Stomach smooth muscle (tissue), 2 donors: ENCODE measurements around the gene TTLL7.

Experiments used
- H3K27ac ChIP-seq: one replicate; pipeline ENCODE4 v1.7.0; 2013; ENCODE audit warnings: mild to moderate bottlenecking, low read length, inconsistent platforms
- H3K27me3 ChIP-seq, 2 donors: one replicate each; pipeline ENCODE4 v1.7.0; 2013; ENCODE audit warnings: low read length in 2 of 2; ENCODE audit not compliant: insufficient read depth in 2 of 2, control insufficient read depth in 1 of 2
- H3K36me3 ChIP-seq, 2 donors: one replicate each; pipeline ENCODE4 v1.7.0; 2013; ENCODE audit warnings: low read length in 2 of 2; ENCODE audit not compliant: control insufficient read depth in 2 of 2, insufficient read depth in 2 of 2
- H3K4me1 ChIP-seq: one replicate; pipeline ENCODE4 v1.7.0; 2013; ENCODE audit warnings: low read length; ENCODE audit not compliant: control insufficient read depth, insufficient read depth
- H3K4me3 ChIP-seq, 2 donors: one replicate each; pipeline ENCODE4 v1.7.0; 2013; ENCODE audit warnings: low read length in 2 of 2
- H3K9ac ChIP-seq, 2 donors: one replicate each; pipeline ENCODE4 v1.7.0; 2013; ENCODE audit warnings: low read length in 2 of 2, mild to moderate bottlenecking in 1 of 2
- H3K9me3 ChIP-seq, 2 donors: one replicate each; pipeline ENCODE4 v1.7.0; 2013; ENCODE audit warnings: low read length in 2 of 2; ENCODE audit not compliant: control insufficient read depth in 2 of 2
- donor health status: healthy.
- donor health status: Pancreatic carcinoma.

TTLL7 gene, protein sequence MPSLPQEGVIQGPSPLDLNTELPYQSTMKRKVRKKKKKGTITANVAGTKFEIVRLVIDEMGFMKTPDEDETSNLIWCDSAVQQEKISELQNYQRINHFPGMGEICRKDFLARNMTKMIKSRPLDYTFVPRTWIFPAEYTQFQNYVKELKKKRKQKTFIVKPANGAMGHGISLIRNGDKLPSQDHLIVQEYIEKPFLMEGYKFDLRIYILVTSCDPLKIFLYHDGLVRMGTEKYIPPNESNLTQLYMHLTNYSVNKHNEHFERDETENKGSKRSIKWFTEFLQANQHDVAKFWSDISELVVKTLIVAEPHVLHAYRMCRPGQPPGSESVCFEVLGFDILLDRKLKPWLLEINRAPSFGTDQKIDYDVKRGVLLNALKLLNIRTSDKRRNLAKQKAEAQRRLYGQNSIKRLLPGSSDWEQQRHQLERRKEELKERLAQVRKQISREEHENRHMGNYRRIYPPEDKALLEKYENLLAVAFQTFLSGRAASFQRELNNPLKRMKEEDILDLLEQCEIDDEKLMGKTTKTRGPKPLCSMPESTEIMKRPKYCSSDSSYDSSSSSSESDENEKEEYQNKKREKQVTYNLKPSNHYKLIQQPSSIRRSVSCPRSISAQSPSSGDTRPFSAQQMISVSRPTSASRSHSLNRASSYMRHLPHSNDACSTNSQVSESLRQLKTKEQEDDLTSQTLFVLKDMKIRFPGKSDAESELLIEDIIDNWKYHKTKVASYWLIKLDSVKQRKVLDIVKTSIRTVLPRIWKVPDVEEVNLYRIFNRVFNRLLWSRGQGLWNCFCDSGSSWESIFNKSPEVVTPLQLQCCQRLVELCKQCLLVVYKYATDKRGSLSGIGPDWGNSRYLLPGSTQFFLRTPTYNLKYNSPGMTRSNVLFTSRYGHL

DNA sequence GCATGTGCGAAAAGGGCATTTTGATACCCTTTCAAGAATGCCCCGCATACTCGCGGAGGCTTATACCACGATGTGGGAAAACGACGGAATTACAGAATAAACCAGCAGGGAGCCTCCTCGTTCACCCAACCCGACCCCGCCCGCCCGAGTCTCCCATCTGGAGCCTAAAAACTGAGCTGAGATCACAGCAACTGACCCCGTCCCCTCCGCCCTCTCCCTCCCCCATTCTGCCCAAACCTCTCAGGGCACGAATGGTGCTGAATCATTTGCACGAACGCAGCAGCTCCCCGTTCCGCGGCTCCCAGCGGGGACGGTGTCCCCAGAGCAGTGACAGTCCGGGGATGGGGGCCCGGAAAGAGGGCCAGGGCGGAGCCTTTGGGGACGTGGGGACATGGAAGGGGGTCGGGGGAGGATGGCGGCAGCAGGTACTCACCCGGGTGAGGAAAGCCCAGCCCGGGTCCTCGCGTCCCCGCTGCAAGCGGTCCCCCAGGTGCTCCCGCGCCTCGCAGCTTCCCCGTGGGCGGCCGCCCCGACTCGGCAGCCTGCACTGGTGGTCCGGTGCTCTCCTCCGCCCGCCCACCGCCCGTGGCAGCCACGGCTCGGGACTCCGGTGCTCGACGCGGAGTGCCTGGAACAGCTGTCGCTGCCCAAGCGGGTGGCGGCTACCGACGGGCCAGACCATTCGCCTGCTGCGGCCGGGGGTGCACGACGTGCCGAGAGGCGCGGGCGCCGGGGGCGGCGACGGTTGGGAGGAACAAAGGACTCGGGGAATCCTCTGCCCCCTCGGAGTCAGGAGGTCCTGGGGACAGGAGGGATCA lies at the start of gene TTLL7:
TTLL7 (minus strand) TSS at position 635 of the 818 bp plus-strand sequence. CDS start 46,921 bp downstream, outside the sequence.
- no peaks in the 10 kb centered on the region for H3K36me3 ChIP-seq
- H3K4me1 ChIP-seq = peaks cover 3% of the 10 kb centered on the region
- H3K27me3 ChIP-seq = no peaks in the 10 kb centered on the region
- peak within 1 kb of the TSS; percentile 87 to 93 for H3K9ac ChIP-seq
- no peaks in the 10 kb centered on the region for H3K9me3 ChIP-seq
- H3K27ac ChIP-seq = peak within 1 kb of the TSS; percentile 77
- H3K4me3 ChIP-seq = peak within 1 kb of the TSS; percentile 82 to 91

DNA sequence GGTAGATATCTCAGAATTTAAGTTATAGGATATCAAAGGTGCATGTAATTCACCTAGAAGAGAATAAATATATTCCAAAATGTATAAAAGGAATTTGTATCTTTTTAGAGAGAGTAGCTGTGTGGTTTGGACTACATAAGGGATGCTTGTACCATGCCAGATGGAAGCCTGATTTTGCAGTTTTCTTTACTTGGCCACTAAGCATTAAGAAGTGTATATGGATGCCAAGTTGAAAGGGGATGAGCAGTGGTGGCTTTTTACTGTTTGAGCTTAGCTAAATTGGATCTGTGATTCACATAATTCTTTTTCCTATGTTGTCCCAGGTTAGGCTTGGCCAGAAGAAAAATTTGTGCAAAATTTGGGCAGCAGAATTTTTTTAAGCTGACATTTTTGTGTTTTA lies 43.5 kb upstream of the TTLL7 start:
- H3K9me3 ChIP-seq = no peaks in the 10 kb centered on the region
- no peaks in the 10 kb centered on the region for H3K4me1 ChIP-seq
- no peak overlapping the region for H3K4me3 ChIP-seq
- no peak overlapping the region for H3K27ac ChIP-seq
- H3K36me3 ChIP-seq = no peaks in the 10 kb centered on the region
- H3K27me3 ChIP-seq = no peaks in the 10 kb centered on the region
- H3K9ac ChIP-seq = no peak overlapping the region

DNA sequence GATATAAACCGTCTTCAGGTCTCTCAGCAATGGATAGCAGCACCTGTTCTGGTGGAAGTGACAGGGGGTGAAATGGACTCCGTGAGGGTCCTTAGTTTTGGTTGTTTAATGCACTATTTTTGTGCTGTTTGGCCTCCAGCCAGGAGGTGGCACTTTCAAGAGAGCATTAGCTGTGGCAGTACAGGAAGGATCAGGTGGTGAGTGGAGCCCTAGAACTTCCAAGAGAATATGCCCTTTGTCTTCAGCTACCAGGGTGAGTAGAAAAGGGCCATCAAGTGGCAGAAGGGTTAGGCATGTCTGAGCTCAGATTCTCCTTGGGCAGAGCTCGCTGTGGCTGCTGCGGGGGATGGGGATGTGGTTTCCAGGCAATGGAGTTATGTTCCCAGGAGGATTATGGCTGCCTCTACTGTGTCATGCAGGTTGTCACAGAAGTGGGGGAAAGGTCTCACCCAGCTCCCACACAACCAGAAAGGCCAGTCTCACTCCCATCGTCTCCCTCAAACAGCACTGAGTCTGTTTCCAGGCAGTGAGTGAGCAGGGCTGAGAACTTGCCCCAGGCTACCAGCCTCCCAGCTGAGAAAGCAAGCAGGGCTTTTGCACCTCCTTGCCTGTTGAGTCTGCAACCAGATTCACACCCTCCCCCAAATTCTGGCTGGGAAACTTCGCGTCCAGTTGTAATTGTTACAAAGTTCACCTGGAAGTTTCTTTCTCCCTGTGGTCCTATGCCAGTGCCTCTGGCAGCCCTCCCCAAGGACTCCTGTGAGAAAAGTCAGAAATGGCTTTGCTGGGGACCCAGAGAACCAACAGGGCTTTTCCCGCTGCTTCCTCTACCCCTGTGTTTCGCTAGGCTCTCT lies 39.1 kb upstream of the TTLL7 start:
- H3K9me3 ChIP-seq = no peaks in the 10 kb centered on the region
- no peak overlapping the region for H3K9ac ChIP-seq
- H3K36me3 ChIP-seq = no peaks in the 10 kb centered on the region
- H3K27ac ChIP-seq = no peak overlapping the region
- no peaks in the 10 kb centered on the region for H3K27me3 ChIP-seq
- no peak overlapping the region for H3K4me3 ChIP-seq
- no peaks in the 10 kb centered on the region for H3K4me1 ChIP-seq

DNA sequence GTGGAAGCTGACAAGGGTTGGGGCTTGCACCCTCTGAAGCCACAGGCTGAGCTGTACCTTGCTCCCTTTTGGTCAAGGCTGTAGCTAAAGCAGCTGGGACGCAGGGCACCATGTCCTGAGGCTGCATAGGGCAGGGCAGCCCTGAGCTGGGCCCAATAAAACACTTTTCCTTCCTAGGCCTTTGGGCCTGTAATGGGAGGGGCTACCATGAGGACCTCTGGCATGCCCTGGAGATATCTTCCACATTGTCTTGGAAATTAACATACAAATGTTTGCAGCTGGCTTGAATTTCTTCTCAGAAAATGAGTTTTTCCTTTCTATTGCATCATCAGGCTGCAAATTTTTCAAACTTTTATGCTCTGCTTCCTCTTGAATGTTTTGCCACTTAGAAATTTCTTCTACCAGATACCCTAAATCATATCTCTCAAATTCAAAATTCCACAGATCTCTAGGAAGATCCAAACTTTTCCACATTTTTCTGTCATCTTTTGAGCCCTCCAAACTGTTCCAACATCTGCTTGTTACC lies 32.9 kb upstream of the TTLL7 start:
- Histone ChIP-seq H3K27ac (no peak overlapping the region), H3K4me3 (no peak overlapping the region), H3K9ac (no peak overlapping the region), H3K4me1 (no peaks in the 10 kb centered on the region), H3K27me3 (no peaks in the 10 kb centered on the region), H3K36me3 (no peaks in the 10 kb centered on the region), H3K9me3 (no peaks in the 10 kb centered on the region)

DNA sequence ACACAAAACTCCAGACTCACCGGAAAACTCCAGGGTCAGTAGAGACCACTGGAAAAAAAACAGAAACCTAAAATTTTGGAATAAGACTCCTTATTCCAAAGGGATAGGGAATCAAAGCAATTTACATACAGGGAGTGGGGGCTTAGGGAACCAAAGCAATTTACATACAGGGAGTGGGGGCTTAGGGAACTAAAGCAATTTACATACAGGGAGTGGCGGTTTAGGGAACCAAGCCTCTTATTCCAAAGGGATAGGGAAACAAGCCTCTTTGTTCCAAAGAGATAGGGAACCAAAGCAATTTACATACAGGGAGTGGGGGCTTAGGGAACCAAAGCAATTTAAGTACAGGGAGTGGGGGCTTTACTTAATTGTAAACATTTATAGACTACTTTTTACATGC lies 28.4 kb upstream of the TTLL7 start:
- Histone ChIP-seq H3K36me3 (no peaks in the 10 kb centered on the region), H3K4me1 (no peaks in the 10 kb centered on the region), H3K27ac (no peak overlapping the region), H3K9me3 (no peaks in the 10 kb centered on the region), H3K4me3 (no peak overlapping the region), H3K27me3 (no peaks in the 10 kb centered on the region), H3K9ac (no peak overlapping the region)

DNA sequence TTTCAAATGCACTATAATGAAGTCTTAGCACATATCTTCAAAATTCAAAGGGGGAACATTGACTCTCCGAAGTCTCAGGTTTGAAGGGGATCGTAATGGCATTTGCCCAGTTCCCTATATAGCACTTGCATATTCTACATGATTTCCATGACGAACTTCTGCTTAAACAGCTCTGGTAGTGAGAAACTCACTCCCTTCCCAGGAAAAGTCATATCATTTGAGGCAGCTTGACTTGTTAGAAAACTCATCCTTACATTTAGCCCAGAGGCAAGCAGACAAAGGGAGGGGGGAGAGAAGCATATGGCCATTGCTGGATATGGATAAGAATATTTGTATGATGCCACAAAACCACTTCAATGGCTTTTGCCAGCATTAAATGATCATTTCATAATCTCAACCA lies 27.0 kb upstream of the TTLL7 start:
- H3K36me3 ChIP-seq = no peaks in the 10 kb centered on the region
- no peak overlapping the region for H3K4me3 ChIP-seq
- no peaks in the 10 kb centered on the region for H3K27me3 ChIP-seq
- H3K27ac ChIP-seq = no peak overlapping the region
- H3K9ac ChIP-seq = no peak overlapping the region
- no peaks in the 10 kb centered on the region for H3K9me3 ChIP-seq
- no peaks in the 10 kb centered on the region for H3K4me1 ChIP-seq

DNA sequence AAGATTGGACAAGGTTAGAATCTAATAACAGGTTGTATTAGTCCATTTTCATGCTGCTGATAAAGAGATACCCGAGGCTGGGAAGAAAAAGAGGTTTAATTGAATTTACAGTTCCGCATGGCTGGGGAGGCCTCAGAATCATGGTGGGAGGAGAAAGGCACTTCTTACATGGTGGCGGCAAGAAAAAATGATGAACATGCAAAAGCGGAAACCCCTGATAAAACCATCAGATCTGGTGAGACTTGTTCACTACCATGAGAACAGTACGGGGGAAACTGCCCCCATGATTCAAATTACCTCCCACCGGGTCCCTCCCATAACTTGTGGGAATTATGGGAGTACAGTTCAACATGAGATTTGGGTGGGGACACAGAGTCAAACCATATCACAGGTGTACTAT lies 22.9 kb upstream of the TTLL7 start:
- Histone ChIP-seq H3K9me3 (no peaks in the 10 kb centered on the region), H3K4me1 (no peaks in the 10 kb centered on the region), H3K36me3 (no peaks in the 10 kb centered on the region), H3K27ac (no peak overlapping the region), H3K4me3 (no peak overlapping the region), H3K27me3 (no peaks in the 10 kb centered on the region), H3K9ac (no peak overlapping the region)

DNA sequence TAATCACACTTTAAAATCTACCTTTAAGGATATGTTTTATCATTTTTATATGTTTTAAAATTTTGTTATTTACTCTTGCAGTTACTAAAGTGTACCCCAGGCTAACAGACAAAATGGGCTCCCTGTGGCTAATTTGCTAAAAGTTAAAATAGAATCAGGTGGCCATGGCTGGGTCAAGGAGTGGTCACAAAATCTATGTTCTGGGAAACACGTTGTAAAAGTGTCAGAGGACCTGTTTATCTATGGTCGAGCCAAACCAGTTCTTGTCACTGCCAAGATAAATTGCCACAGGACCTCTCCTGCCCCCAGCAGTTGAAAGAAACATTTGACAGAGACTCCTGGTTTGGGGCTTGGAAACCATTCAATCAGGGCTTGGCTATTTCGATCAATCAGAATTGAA lies 21.2 kb upstream of the TTLL7 start:
- H3K36me3 ChIP-seq = no peaks in the 10 kb centered on the region
- H3K4me1 ChIP-seq = no peaks in the 10 kb centered on the region
- H3K27ac ChIP-seq = no peak overlapping the region
- H3K4me3 ChIP-seq = no peak overlapping the region
- no peak overlapping the region for H3K9ac ChIP-seq
- H3K27me3 ChIP-seq = no peaks in the 10 kb centered on the region
- H3K9me3 ChIP-seq = no peaks in the 10 kb centered on the region

DNA sequence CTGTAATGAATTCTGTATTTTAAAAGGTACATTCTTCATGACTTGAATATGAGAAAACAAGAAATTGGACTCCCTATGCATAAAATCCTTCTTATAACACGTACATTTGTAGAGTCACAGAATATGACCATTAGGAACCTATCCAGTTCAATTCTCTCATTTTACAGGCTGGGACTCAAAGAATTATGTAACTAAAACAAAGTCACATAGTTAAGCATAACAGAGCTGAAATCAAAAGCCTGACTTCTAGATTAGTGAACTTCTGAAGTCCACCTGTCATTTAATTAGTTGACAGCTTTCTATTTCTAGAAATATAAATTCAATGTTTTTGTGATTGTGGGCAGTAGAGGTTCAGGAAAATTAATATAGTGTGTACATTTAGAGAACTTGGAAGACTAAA lies 20.3 kb upstream of the TTLL7 start:
- H3K27me3 ChIP-seq = no peaks in the 10 kb centered on the region
- H3K4me1 ChIP-seq = no peaks in the 10 kb centered on the region
- no peaks in the 10 kb centered on the region for H3K9me3 ChIP-seq
- no peak overlapping the region for H3K27ac ChIP-seq
- no peak overlapping the region for H3K4me3 ChIP-seq
- no peaks in the 10 kb centered on the region for H3K36me3 ChIP-seq
- no peak overlapping the region for H3K9ac ChIP-seq
